D721Med (cell line): Measurements from ENCODE around the gene VPS13A.

Source experiments
- DNase-seq: peaks from one replicate; pipeline ENCODE4 v3.0.0; 2011; ENCODE audit warnings: low spot score; ENCODE audit not compliant: insufficient read length
- FAIRE-seq: peaks from 2 replicates; lab custom pipeline; 2011; peaks lifted over from hg19 to GRCh38; lab: Jason Lieb, UNC
- TF ChIP-seq, protein P1 (sequence below): IDR thresholded peaks from 2 replicates; pipeline ENCODE4 v1.5.1; 2012; ENCODE audit warnings: mild to moderate bottlenecking, control low read depth; ENCODE audit not compliant: insufficient read depth; ENCODE audit errors: missing control alignments

Gene VPS13A

DNA sequence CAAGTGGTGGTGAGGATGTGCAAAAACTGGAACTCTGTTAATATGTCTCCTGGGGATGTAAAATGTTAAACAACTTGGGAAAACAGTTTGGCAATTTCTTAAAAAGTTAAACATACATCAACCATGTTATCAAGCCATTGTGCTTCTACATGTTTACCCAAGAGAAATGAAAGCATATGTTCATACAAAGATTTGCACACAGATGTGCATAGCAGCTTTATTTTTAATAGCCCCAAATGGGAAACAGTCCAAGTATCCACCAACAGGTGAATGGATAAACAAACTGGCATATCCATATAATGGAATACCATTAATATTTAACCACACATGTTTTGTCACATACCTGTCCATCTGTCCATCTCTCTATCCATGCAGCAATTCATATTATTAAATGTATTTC lies 6.2 kb downstream of the VPS13A start:
- TF ChIP-seq, protein P1, sequence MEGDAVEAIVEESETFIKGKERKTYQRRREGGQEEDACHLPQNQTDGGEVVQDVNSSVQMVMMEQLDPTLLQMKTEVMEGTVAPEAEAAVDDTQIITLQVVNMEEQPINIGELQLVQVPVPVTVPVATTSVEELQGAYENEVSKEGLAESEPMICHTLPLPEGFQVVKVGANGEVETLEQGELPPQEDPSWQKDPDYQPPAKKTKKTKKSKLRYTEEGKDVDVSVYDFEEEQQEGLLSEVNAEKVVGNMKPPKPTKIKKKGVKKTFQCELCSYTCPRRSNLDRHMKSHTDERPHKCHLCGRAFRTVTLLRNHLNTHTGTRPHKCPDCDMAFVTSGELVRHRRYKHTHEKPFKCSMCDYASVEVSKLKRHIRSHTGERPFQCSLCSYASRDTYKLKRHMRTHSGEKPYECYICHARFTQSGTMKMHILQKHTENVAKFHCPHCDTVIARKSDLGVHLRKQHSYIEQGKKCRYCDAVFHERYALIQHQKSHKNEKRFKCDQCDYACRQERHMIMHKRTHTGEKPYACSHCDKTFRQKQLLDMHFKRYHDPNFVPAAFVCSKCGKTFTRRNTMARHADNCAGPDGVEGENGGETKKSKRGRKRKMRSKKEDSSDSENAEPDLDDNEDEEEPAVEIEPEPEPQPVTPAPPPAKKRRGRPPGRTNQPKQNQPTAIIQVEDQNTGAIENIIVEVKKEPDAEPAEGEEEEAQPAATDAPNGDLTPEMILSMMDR: no peak
- FAIRE-seq: no peak
- no peak for DNase-seq

DNA sequence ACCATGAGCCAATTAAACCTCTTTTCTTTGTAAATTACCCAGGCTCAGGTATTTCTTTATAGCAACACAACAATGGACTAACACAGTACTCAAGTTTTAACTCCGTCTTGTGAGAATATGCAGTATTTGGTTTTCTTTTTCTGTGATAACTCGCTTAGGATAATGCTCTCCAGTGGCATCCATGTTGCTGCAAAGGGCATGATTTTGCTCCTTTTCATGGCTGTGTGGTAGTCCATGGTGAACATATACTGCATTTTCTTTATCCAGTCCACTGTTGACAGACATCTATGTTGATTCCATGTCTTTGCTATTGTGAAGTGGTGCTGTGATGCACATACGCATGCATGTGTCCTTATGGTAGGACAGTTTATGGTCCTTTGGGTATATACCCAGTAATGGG lies 10.9 kb downstream of the VPS13A start:
- DNase-seq (no peak), FAIRE-seq (no peak)
- TF ChIP-seq, protein P1: no peak

DNA sequence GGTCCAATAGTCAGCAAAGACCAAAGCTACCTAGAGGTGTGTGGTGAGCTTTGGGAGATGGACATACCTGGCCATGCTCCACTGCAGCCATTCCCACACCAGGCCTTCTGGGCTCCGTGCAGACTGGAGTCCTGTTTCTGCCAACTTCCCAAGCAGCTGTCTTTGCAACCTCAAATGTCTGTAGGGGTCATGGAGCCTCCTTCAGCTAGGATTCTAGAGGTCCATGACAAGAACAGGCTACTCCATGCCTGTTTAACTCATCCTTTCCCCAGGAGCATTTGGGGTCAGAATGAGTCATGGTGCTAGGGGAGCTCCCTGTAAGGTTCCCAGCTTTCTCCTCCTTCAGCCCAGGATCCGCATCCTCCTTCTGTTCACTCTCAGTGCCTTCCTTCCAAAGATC lies 17.1 kb downstream of the VPS13A start:
- FAIRE-seq (no peak), DNase-seq (no peak)
- TF ChIP-seq, protein P1: no peak

DNA sequence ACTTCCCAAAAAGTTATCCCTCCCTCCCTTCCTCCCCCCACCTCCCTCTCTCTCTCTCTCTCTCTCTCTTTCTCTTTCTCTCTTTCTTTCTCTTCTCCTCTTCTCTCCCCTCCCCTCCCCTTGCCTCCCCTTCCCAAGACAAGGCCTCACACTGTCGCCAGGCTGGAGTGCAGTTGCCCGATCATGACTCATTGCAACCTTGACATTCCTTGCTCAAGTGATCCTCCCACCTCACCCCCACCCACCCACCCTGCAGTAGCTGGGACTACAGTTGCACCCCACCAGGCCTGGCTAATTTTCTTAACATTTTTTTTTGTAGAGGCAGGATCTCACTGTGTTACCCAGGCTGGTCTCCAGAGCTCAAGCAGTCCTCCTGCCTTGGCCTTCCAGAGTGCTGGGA lies 32.8 kb downstream of the VPS13A start:
- no peak for DNase-seq
- FAIRE-seq: no peak
- TF ChIP-seq, protein P1: no peak

DNA sequence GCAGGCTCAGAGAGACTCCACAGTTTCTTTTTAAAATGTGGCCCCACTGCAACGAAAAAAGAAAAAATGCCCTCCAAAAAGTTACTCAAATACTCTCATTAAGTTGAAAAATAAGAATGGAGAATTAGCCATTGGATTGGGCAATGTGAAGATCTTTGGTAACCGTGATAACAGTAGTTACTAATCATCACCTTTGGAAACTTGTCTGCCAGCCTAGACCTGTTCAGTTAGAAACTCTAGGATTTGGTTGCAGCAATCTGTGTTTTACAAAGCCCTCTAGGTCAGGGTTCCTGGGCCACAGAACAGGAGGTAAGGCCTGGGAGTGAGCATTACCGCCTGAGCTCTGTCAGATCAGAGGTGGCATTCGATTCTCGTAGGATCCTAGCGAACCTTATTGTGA lies 34.2 kb downstream of the VPS13A start:
- FAIRE-seq (no peak), DNase-seq (no peak)
- TF ChIP-seq, protein P1: no peak

DNA sequence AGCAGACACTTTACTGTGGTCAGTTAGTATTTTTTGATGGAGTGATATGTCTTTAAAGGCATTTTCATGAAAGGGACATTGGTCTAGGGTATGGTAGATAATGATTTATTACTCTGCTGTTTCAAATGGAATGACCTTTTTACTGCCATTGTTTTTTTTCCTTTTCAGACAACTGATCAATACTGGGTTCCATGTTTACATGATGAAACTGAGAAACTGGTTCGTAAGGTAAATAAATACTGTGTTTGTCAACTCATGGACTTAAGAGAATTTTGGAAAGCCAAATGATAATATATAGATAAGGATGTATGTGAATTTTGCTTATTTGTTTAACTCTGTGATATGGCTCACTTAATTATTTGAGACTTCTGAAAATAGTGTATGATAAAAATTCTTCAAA lies 35.5 kb downstream of the VPS13A start:
- TF ChIP-seq, protein P1: no peak
- DNase-seq: no peak
- no peak for FAIRE-seq

DNA sequence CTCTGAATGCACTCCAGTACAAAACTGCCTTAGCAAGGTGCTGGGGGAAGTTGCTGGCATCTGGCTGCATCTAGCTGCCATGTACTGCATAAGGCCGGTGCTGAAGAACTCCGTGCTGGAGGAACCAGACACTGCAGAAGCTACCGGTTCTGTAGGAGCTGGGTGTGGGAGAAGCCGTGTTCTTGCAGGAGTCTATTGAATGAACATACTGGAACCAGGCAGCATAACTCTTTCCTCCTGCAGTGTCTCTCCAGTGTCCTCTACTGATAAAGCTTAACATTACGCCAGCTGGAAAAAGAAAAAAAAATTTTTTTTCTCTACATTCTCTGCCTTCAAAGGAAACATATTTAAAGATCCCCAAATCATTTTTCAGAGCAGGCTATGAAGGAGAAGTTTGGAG lies 38.5 kb downstream of the VPS13A start:
- DNase-seq (no peak), FAIRE-seq (no peak)
- TF ChIP-seq, protein P1: peak; percentile 29
